HUES6 (cell line): ENCODE data around the gene MSANTD7.

Experiments
- H3K27ac ChIP-seq: 2 replicates; pipeline ENCODE4 v1.7.0; 2013; ENCODE audit warnings: low read depth, mild to moderate bottlenecking, low read length, inconsistent platforms
- H3K27me3 ChIP-seq: 2 replicates; pipeline ENCODE4 v1.6.1; 2013; ENCODE audit warnings: low read length; ENCODE audit not compliant: control insufficient read depth, insufficient read depth
- H3K36me3 ChIP-seq: 2 replicates; pipeline ENCODE4 v1.6.1; 2013; ENCODE audit warnings: low read length; ENCODE audit not compliant: control insufficient read depth, insufficient read depth
- H3K4me1 ChIP-seq: 2 replicates; pipeline ENCODE4 v1.6.1; 2013; ENCODE audit warnings: low read length; ENCODE audit not compliant: control insufficient read depth, insufficient read depth
- H3K4me3 ChIP-seq: 2 replicates; pipeline ENCODE4 v1.5.1; 2013; ENCODE audit warnings: low read depth, low read length
- H3K9ac ChIP-seq: one replicate; pipeline ENCODE4 v1.6.1; 2013; ENCODE audit warnings: mild to moderate bottlenecking, low read length
- H3K9me3 ChIP-seq: 2 replicates; pipeline ENCODE4 v1.6.1; 2013; ENCODE audit warnings: low read depth, low read length; ENCODE audit not compliant: control insufficient read depth, insufficient read depth

Gene MSANTD7

GRCh38 chr10:14838582-14839304 lies 637 bp downstream of the MSANTD7 start:
- Histone ChIP-seq H3K27ac (peak overlapping the region; percentile 87), H3K27me3 (no peaks in the 10 kb centered on the region), H3K9ac (peak overlapping the region; percentile 94), H3K36me3 (peaks cover 38% of the 10 kb centered on the region), H3K4me1 (peaks cover 11% of the 10 kb centered on the region), H3K9me3 (no peaks in the 10 kb centered on the region), H3K4me3 (peak overlapping the region; percentile 88)

- Histone ChIP-seq H3K4me1 (peaks cover 11% of the 10 kb centered on the region), H3K4me3 (peak overlapping the region; percentile 88), H3K9ac (peak overlapping the region; percentile 94), H3K27ac (peak overlapping the region; percentile 37; the same call in 1 of the 2 replicates), H3K36me3 (peaks cover 43% of the 10 kb centered on the region), H3K9me3 (no peaks in the 10 kb centered on the region), H3K27me3 (no peaks in the 10 kb centered on the region)
These were observed 1.2 kb downstream of the MSANTD7 start for GRCh38 chr10:14839305-14839695.

- peaks cover 50% of the 10 kb centered on the region for H3K36me3 ChIP-seq
These were observed 2.1 kb downstream of the MSANTD7 start for GRCh38 chr10:14840178-14840577.

GRCh38 chr10:14843327-14843988 lies 5.4 kb downstream of the MSANTD7 start:
- Histone ChIP-seq H3K4me1 (no peaks in the 10 kb centered on the region; the same call in 1 of the 2 replicates), H3K4me3 (no peak overlapping the region), H3K27ac (no peak overlapping the region), H3K9ac (no peak overlapping the region), H3K27me3 (no peaks in the 10 kb centered on the region), H3K9me3 (no peaks in the 10 kb centered on the region), H3K36me3 (peaks cover 51% of the 10 kb centered on the region)

More at GRCh38 chr10:14840178-14840577, 2.1 kb downstream of the MSANTD7 start:
- peaks cover 5% of the 10 kb centered on the region for H3K4me1 ChIP-seq
- no peak overlapping the region for H3K9ac ChIP-seq
- no peaks in the 10 kb centered on the region for H3K27me3 ChIP-seq
- no peaks in the 10 kb centered on the region for H3K9me3 ChIP-seq
- no peak overlapping the region for H3K27ac ChIP-seq
- no peak overlapping the region for H3K4me3 ChIP-seq

GRCh38 chr10:14844948-14845347 lies 6.8 kb downstream of the MSANTD7 start:
- Histone ChIP-seq H3K36me3 (peaks cover 57% of the 10 kb centered on the region), H3K27ac (no peak overlapping the region)

GRCh38 chr10:14852236-14852635 lies 14.1 kb downstream of the MSANTD7 start:
- H3K9me3 ChIP-seq: no peaks in the 10 kb centered on the region
- H3K4me1 ChIP-seq: no peaks in the 10 kb centered on the region
- H3K27ac ChIP-seq: no peak overlapping the region
- H3K36me3 ChIP-seq: peaks cover 55% of the 10 kb centered on the region
- H3K4me3 ChIP-seq: no peak overlapping the region
- H3K9ac ChIP-seq: no peak overlapping the region
- no peaks in the 10 kb centered on the region for H3K27me3 ChIP-seq

More at GRCh38 chr10:14844948-14845347, 6.8 kb downstream of the MSANTD7 start:
- Histone ChIP-seq H3K9me3 (no peaks in the 10 kb centered on the region), H3K9ac (no peak overlapping the region), H3K4me3 (no peak overlapping the region), H3K4me1 (no peaks in the 10 kb centered on the region), H3K27me3 (no peaks in the 10 kb centered on the region)

- peaks cover 75% of the 10 kb centered on the region for H3K36me3 ChIP-seq
- H3K27me3 ChIP-seq: no peaks in the 10 kb centered on the region
- no peaks in the 10 kb centered on the region for H3K4me1 ChIP-seq
- H3K9ac ChIP-seq: no peak overlapping the region
- no peaks in the 10 kb centered on the region for H3K9me3 ChIP-seq
- H3K4me3 ChIP-seq: no peak overlapping the region
- no peak overlapping the region for H3K27ac ChIP-seq
These were observed 17.3 kb downstream of the MSANTD7 start for GRCh38 chr10:14855453-14855852.

- no peaks in the 10 kb centered on the region for H3K4me1 ChIP-seq
- peaks cover 61% of the 10 kb centered on the region for H3K36me3 ChIP-seq
- no peak overlapping the region for H3K27ac ChIP-seq
- no peak overlapping the region for H3K4me3 ChIP-seq
- H3K9me3 ChIP-seq: no peaks in the 10 kb centered on the region
- no peaks in the 10 kb centered on the region for H3K27me3 ChIP-seq
- H3K9ac ChIP-seq: no peak overlapping the region
These were observed 20.3 kb downstream of the MSANTD7 start for GRCh38 chr10:14858338-14858960.

- Histone ChIP-seq H3K9ac (no peak overlapping the region), H3K9me3 (no peaks in the 10 kb centered on the region), H3K27ac (no peak overlapping the region), H3K36me3 (peaks cover 57% of the 10 kb centered on the region), H3K4me3 (no peak overlapping the region), H3K27me3 (no peaks in the 10 kb centered on the region), H3K4me1 (no peaks in the 10 kb centered on the region)
These were observed 20.9 kb downstream of the MSANTD7 start for GRCh38 chr10:14859043-14859442.

GRCh38 chr10:14859775-14860174 lies 21.7 kb downstream of the MSANTD7 start:
- Histone ChIP-seq H3K4me3 (no peak overlapping the region), H3K36me3 (peaks cover 53% of the 10 kb centered on the region), H3K27ac (no peak overlapping the region), H3K4me1 (no peaks in the 10 kb centered on the region), H3K9me3 (no peaks in the 10 kb centered on the region), H3K27me3 (no peaks in the 10 kb centered on the region), H3K9ac (no peak overlapping the region)

- no peaks in the 10 kb centered on the region for H3K9me3 ChIP-seq
- H3K27me3 ChIP-seq: no peaks in the 10 kb centered on the region
- H3K4me1 ChIP-seq: no peaks in the 10 kb centered on the region
- peaks cover 46% of the 10 kb centered on the region for H3K36me3 ChIP-seq
- H3K4me3 ChIP-seq: no peak overlapping the region
- H3K27ac ChIP-seq: no peak overlapping the region
- H3K9ac ChIP-seq: no peak overlapping the region
These were observed 22.7 kb downstream of the MSANTD7 start for GRCh38 chr10:14860791-14861190.
